H1 (cell line): ENCODE measurements around the gene EML4. TPM values are rescaled to one million over a fixed set of nuclear protein-coding genes. Genes with fewer than 3 reads are reported as not detected.

Experiments used
- CTCF ChIA-PET: fragments of 300-600 bp; sonication (Branson Sonifier 250); formaldehyde crosslinking; loops from one replicate; lab custom pipeline; 2021; ENCODE audit not compliant: partially characterized antibody; lab: Charles Lee
- POLR2A ChIA-PET: fragments of 300-600 bp; sonication (Branson Sonifier 250); formaldehyde crosslinking; loops from one replicate; lab custom pipeline; 2021; ENCODE audit warnings: inconsistent platforms; ENCODE audit not compliant: partially characterized antibody; lab: Charles Lee
- DNase-seq, 2 experiments: peaks; one replicate each; pipeline versions ENCODE4 v3.0.0 to v3.0.0-alpha.2; 2010 to 2022; ENCODE audit warnings: low spot score in 2 of 2, low read depth in 1 of 2, mixed read lengths in 1 of 2
- FAIRE-seq: peaks from 2 replicates; lab custom pipeline; 2011; peaks lifted over from hg19 to GRCh38; lab: Jason Lieb, UNC
- H2AFZ ChIP-seq: 2 replicates; pipeline ENCODE4 v1.8.1; 2012; ENCODE audit warnings: low read length, inconsistent platforms
- H2AK5ac ChIP-seq: 2 replicates; pipeline ENCODE4 v1.6.1; 2013; ENCODE audit warnings: low read depth, low read length
- H2BK120ac ChIP-seq: replicated peaks from 2 replicates; pipeline ENCODE3; 2013; ENCODE audit warnings: low read depth, low read length, inconsistent platforms
- H2BK12ac ChIP-seq: 2 replicates; pipeline ENCODE4 v1.6.1; 2013; ENCODE audit warnings: low read depth, low read length
- H2BK15ac ChIP-seq: 2 replicates; pipeline ENCODE4 v1.6.1; 2013; ENCODE audit warnings: low read length
- H2BK20ac ChIP-seq: 2 replicates; pipeline ENCODE4 v1.6.1; 2013; ENCODE audit warnings: low read length
- H2BK5ac ChIP-seq: 2 replicates; pipeline ENCODE4 v1.6.1; 2013; ENCODE audit warnings: low read depth, low read length
- H3K14ac ChIP-seq: 2 replicates; pipeline ENCODE4 v1.6.1; 2013; ENCODE audit warnings: inconsistent platforms; ENCODE audit not compliant: insufficient read length
- H3K18ac ChIP-seq: 2 replicates; pipeline ENCODE4 v1.6.1; 2013; ENCODE audit warnings: low read length; ENCODE audit errors: extremely low read depth
- H3K23ac ChIP-seq: 2 replicates; pipeline ENCODE4 v1.6.1; 2013; ENCODE audit warnings: inconsistent platforms; ENCODE audit not compliant: insufficient read length
- H3K23me2 ChIP-seq: 2 replicates; pipeline ENCODE4 v1.6.1; 2013; ENCODE audit warnings: low read depth, low read length
- H3K27ac ChIP-seq: 2 replicates; pipeline ENCODE4 v1.6.1; 2011; ENCODE audit warnings: low read depth, low read length, inconsistent platforms
- H3K27me3 ChIP-seq, 4 experiments: replicated peaks in 1 of 4; 1 replicate in 1 of 4; 2 replicates in 3 of 4; pipeline versions ENCODE4 v1.6.1 to v1.8.1; 2011 to 2013; ENCODE audit warnings: low read length in 3 of 4, mild to moderate bottlenecking in 3 of 4, inconsistent platforms in 2 of 4, mixed read lengths in 2 of 4, moderate library complexity in 1 of 4; ENCODE audit not compliant: control insufficient read depth in 3 of 4, insufficient read depth in 3 of 4; ENCODE audit errors: extremely low read depth in 1 of 4
- H3K36me3 ChIP-seq, 4 experiments: 2 replicates each; pipeline versions ENCODE4 v1.6.1 to v1.8.1; 2011 to 2013; ENCODE audit warnings: mild to moderate bottlenecking in 4 of 4, low read length in 3 of 4, moderate library complexity in 2 of 4, control low read depth in 1 of 4, inconsistent platforms in 1 of 4; ENCODE audit not compliant: insufficient read depth in 4 of 4, control insufficient read depth in 2 of 4
- H3K4ac ChIP-seq: replicated peaks from 2 replicates; pipeline ENCODE3; 2013; ENCODE audit warnings: low read length, low read depth, mixed read lengths, inconsistent platforms; ENCODE audit not compliant: insufficient read length
- H3K4me1 ChIP-seq, 4 experiments: replicated peaks in 1 of 4; 1 replicate in 1 of 4; 2 replicates in 3 of 4; pipeline versions ENCODE4 v1.6.1 to v1.8.1; 2011 to 2013; ENCODE audit warnings: low read length in 3 of 4, inconsistent platforms in 2 of 4, mixed read lengths in 1 of 4; ENCODE audit not compliant: insufficient read depth in 4 of 4, control insufficient read depth in 3 of 4
- H3K4me2 ChIP-seq, 2 experiments: 2 replicates each; pipeline versions ENCODE4 v1.6.1 to v1.8.1; 2011 to 2013; ENCODE audit warnings: low read depth in 2 of 2, low read length in 2 of 2, control low read depth in 1 of 2, inconsistent platforms in 1 of 2, mild to moderate bottlenecking in 1 of 2; ENCODE audit not compliant: insufficient read depth in 1 of 2
- H3K4me3 ChIP-seq, 4 experiments: fragments of 200-600, 300-600 bp in 1 of 4; sonication (generic), shearing (Covaris generic), sonication (Bioruptor Twin) in 1 of 4; 2 replicates each; pipeline versions ENCODE4 v1.5.1 to v1.8.1; 2011 to 2016; ENCODE audit warnings: low read length in 4 of 4, low read depth in 3 of 4, control low read depth in 2 of 4, inconsistent platforms in 2 of 4, mild to moderate bottlenecking in 2 of 4, mixed read lengths in 1 of 4, moderate library complexity in 1 of 4; ENCODE audit not compliant: insufficient read depth in 2 of 4; ENCODE audit errors: extremely low read depth in 1 of 4
- H3K56ac ChIP-seq: replicated peaks from 2 replicates; pipeline ENCODE3; 2013; ENCODE audit warnings: low read depth, mild to moderate bottlenecking, mixed read lengths, low read length, inconsistent platforms; ENCODE audit not compliant: insufficient read length
- H3K79me1 ChIP-seq: 2 replicates; pipeline ENCODE4 v1.6.1; 2013; ENCODE audit warnings: low read depth, low read length, control low read depth
- H3K79me2 ChIP-seq, 2 experiments: 2 replicates each; pipeline versions ENCODE4 v1.6.1 to v1.8.1; 2012 to 2013; ENCODE audit warnings: low read length in 2 of 2, mild to moderate bottlenecking in 2 of 2, inconsistent platforms in 1 of 2; ENCODE audit not compliant: insufficient read depth in 2 of 2, control insufficient read depth in 1 of 2
- H3K9ac ChIP-seq, 4 experiments: replicated peaks in 1 of 4; 1 replicate in 1 of 4; 2 replicates in 3 of 4; pipeline versions ENCODE4 v1.6.1 to v1.8.1; 2011 to 2013; ENCODE audit warnings: low read depth in 3 of 4, low read length in 3 of 4, control low read depth in 2 of 4, mild to moderate bottlenecking in 2 of 4, moderate library complexity in 2 of 4, inconsistent platforms in 1 of 4; ENCODE audit errors: extremely low read depth in 1 of 4
- H3K9me3 ChIP-seq, 2 experiments: 2 replicates each; pipeline versions ENCODE4 v1.6.1 to v1.8.1; 2012 to 2013; ENCODE audit warnings: mild to moderate bottlenecking in 2 of 2, moderate library complexity in 2 of 2, control low read depth in 1 of 2, inconsistent platforms in 1 of 2, low read depth in 1 of 2, low read length in 1 of 2, mixed read lengths in 1 of 2; ENCODE audit not compliant: insufficient read depth in 2 of 2
- H4K20me1 ChIP-seq, 2 experiments: replicated peaks in 1 of 2; 2 replicates each; pipeline versions ENCODE3 to v1.8.1; 2011 to 2013; ENCODE audit warnings: inconsistent platforms in 2 of 2, low read length in 2 of 2, mild to moderate bottlenecking in 1 of 2; ENCODE audit not compliant: insufficient read depth in 2 of 2, control insufficient read depth in 1 of 2
- H4K5ac ChIP-seq: 2 replicates; pipeline ENCODE4 v1.6.1; 2013; ENCODE audit warnings: low read length, low read depth, mixed read lengths, inconsistent platforms; ENCODE audit not compliant: insufficient read length
- H4K8ac ChIP-seq: 2 replicates; pipeline ENCODE4 v1.8.0; 2013; ENCODE audit warnings: mild to moderate bottlenecking, moderate library complexity, low read length, inconsistent platforms; ENCODE audit not compliant: insufficient read depth; ENCODE audit errors: extremely low read depth
- H4K91ac ChIP-seq: replicated peaks from 2 replicates; pipeline ENCODE3; 2013; ENCODE audit warnings: low read length, mixed read lengths, inconsistent platforms; ENCODE audit not compliant: insufficient read length
- CBX5 ChIP-seq: fragments of 300-800, 300-1000 bp; sonication (generic); IDR thresholded peaks from 2 replicates; pipeline ENCODE4 v1.7.1; 2016; ENCODE audit warnings: antibody characterized with exemption, low read length, low read depth
- CHD1 ChIP-seq: IDR thresholded peaks from 2 replicates; pipeline ENCODE4 v1.6.1; 2012; ENCODE audit warnings: low read depth, low read length, improper control_type of control experiment
- WGBS, 2 experiments: shearing (Covaris generic) in 1 of 2; methylation state at CpG; one replicate each; pipeline versions ENCODE4 v1.1.6 to v1.1.7; 2013 to 2015; ENCODE audit warnings: low lambda C conversion rate in 2 of 2, mixed read lengths in 2 of 2, inconsistent platforms in 1 of 2, low coverage in 1 of 2, missing lambda C conversion rate in 1 of 2; ENCODE audit not compliant: insufficient replicate concordance in 2 of 2, insufficient coverage in 1 of 2, insufficient read length in 1 of 2; ENCODE audit errors: extremely low coverage in 1 of 2, missing lambda C conversion rate in 1 of 2; 5-methylcytosine and 5-hydroxymethylcytosine counted together
- polyA plus RNA-seq, 7 experiments: library from polyadenylated mRNA; depleted of rRNA in 3 of 7; stranded (reverse) in 5 of 7; unstranded in 2 of 7; fragments of >200 nt in 5 of 7; fragments of 200-250 nt in 2 of 7; gene quantifications; 1 replicate in 5 of 7; 2 replicates in 1 of 7; 4 replicates in 1 of 7; pipeline versions ENCODE4 v1.2.1 to v1.2.3, GENCODE V29; 2011 to 2013; ENCODE audit warnings: missing spikeins in 2 of 7, mixed read lengths in 2 of 7
- total RNA-seq: library from RNA; stranded (reverse); fragmentation: NEBNext Ultra II Directional; extraction: Animal tissue kit (Norgen Biotek cat#: 25700); gene quantifications from 2 replicates; pipeline ENCODE4 v1.2.1, GENCODE V29; 2021

Gene EML4
- total and polyA plus RNA-seq, 2 of the 8 experiments (the other 6 are each of a cell fraction or from before 2014, with no cell fraction given), result 50.1 to 104 TPM

DNA sequence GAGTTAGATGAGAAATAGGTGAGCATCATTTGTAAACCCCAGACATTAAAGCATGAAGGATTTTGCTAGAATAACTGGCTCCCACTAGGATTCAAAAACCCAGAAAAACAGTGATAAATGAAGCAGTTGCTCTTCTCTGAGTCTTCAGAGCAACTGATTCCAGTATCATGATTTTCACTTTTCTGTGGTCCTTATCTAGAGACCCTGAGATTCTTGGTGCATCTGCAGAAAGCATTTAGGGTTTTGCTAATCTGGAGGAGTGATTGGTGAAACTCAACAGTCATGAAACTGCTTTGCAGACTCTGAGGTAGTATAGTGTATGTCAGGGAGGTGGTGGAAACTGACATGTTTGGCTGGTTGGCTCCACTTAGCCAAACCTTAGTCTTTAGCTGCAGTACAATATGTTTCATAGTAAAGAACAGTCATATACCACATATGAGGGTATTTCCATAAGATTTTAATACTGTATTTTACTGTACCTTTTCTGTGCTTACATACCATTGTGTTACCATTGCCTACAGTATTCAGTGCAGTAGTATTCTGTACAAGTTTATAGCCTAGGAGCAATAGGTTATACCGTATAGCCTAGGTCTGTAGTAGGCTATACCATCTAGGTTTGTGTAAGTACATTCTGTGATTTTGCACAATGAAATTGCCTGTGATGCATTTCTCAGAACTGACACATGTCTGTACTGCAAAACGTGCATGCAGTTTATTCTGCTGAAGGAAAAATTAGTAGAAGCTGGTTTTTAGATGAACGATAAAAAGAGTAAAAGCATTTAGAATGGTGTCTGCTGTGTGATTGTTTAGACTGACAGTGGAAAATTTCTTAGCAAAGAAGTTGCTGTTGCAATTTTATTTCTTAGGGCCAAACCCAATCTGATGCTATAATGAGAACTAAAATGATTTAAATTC is 23.8 kb downstream of the EML4 start:
- no peaks in the 10 kb centered on the region for H3K23me2 ChIP-seq
- no peak overlapping the region for H2AFZ ChIP-seq
- H3K56ac ChIP-seq, result no peak overlapping the region
- no peak overlapping the region for H3K14ac ChIP-seq
- peaks cover 5 to 9% of the 10 kb centered on the region in 2 experiments for H4K20me1 ChIP-seq
- TF ChIP-seq CBX5 (no peak), CHD1 (no peak)
- TF ChIP-seq, all 59 proteins: peak for 0
- no peak overlapping the region for H3K9ac ChIP-seq
- H3K18ac ChIP-seq, result no peak overlapping the region
- no peak overlapping the region for H4K8ac ChIP-seq
- H3K9me3 ChIP-seq, result no peaks in the 10 kb centered on the region
- H3K79me1 ChIP-seq, result no peaks in the 10 kb centered on the region
- H3K4ac ChIP-seq, result no peak overlapping the region
- H3K4me1 ChIP-seq, result peaks cover 0 to 3% (median 1%) of the 10 kb centered on the region in 4 experiments; a peak in 3 of 7 replicates
- no peak overlapping the region for H4K5ac ChIP-seq
- no peak overlapping the region for H2AK5ac ChIP-seq
- H3K36me3 ChIP-seq, result no peaks in the 10 kb centered on the region
- H2BK20ac ChIP-seq, result no peak overlapping the region
- no peak overlapping the region for H3K4me2 ChIP-seq
- H3K79me2 ChIP-seq, result peaks cover 0 to 90% of the 10 kb centered on the region in 2 experiments; a peak in 3 of 4 replicates
- H2BK5ac ChIP-seq, result no peak overlapping the region
- no peak overlapping the region for H2BK12ac ChIP-seq
- no peak overlapping the region for H4K91ac ChIP-seq
- no peaks in the 10 kb centered on the region for H3K27me3 ChIP-seq
- H2BK15ac ChIP-seq, result no peak overlapping the region
- no peak for FAIRE-seq
- no peak overlapping the region for H2BK120ac ChIP-seq
- whole genome bisulfite sequencing, 2 experiments, result 88% methylated on average over 3 of the region's 3 CpGs; no CpG with 5 or more reads in 1 of the 2 experiments
- H3K27ac ChIP-seq, result no peak overlapping the region
- no peak overlapping the region for H3K4me3 ChIP-seq
- ChIA-PET CTCF (interaction anchor here (1.0 to 4.4 kb wide), 3 partner anchors 26 to 102 kb away, joined by 3 to 25 read pairs (median 5); no protein-coding TSS in a partner anchor), POLR2A (interaction anchor here (2.0 kb wide), 1 partner anchor 10 kb away, joined by 7 read pairs; no protein-coding TSS in a partner anchor)
- no peak overlapping the region for H3K23ac ChIP-seq
- no peak for DNase-seq
